GM18498 (cell line): ENCODE data around the gene KBTBD4.

ENCODE experiments used
- ATAC-seq: cut with Tn5 transposase; IDR thresholded peaks from one replicate; pipeline ENCODE4 v1.9.1; 2021; ENCODE audit warnings: mild to moderate bottlenecking, moderate library complexity; ENCODE audit not compliant: unreplicated experiment

KBTBD4 gene

DNA sequence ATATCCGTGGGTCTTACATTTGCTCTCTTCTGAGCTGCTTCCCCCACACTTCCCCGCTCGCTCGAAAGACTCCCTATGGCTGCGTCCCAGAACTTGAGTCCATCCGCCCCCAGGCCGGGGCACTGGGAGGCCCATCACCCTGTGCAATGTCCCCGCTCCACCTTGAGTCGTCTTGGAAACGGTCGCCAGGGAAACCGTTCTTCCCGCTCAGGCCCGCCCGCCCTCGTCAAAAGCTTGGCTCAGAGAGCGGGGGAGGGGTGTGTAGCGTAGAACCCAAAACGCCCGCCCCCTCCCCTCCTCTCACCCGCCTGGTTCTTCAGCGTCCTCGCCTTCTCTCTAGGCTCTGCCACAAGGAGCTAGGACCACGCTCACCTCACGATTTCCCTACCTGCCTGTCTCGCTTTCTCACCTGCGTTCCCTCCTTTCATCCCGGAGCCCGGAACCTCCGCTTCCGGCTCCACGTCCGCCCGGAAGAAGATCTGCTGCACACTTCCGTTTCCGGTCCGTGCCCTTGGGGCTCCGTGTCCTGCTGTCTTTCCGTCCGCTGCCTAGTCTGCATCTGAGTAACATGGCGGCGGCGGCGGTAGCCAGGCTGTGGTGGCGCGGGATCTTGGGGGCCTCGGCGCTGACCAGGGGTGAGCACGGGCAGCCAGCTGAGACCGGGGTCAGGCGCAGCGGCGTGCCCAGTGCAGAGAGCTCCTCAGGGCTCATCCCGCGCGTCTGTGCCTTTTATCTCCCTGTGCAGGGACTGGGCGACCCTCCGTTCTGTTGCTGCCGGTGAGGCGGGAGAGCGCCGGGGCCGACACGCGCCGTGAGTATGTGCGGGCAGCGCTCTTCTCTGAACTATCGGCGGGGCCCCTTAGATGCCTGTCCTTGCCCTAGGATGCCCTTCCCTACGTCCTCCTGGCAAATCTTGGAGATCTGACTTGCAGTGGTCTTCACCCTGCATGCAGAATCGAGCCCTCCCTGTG, at the start of gene KBTBD4, which contains the start of gene NDUFS3:
KBTBD4 (minus strand) TSS at position 447 of the 971 bp plus-strand sequence; CDS start at position 428, 19 bp downstream.
NDUFS3 (plus strand) TSS at position 551 of the 971 bp plus-strand sequence; CDS start at position 569, 18 bp downstream.
- ATAC-seq, result peak; percentile 91

DNA sequence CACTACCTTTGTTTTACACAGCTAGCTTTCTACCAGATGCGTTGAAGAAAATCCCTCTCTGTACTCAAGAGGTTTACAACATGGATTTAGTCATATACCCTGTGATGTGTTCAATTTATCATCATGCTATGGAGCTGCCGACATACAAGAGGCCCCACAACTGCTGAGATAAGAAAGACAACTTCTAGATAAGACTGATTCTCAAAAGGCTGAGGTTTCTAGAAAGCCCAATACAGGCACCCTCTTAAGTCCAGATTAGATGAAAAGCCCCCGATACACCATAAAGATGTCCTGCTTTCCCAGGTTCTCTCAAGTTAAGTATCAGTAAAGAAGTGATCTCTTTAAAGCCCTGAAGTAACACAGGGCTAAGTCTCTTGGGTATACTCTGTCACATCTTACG, 49.3 kb upstream of the KBTBD4 start:
- no peak for ATAC-seq

DNA sequence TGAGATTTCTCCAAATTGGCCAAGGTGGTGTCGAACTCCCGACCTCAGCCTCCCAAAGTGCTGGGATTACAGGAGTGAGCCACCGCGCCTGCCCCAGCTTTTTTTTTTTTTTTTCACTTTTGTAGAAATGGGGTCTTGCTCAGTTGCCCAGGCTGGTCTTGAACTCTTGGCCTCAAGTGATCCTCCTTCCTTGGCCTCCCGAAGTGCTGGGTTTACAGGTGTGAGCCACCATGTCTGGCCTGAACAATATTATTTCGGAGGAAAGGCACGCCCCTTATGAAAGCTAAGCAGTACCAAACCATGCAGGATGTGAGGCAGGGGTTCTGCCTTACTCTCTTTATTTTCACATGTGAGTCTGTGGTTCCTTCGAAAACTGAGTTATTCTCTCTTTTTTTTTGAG, 47.5 kb upstream of the KBTBD4 start:
- no peak for ATAC-seq

DNA sequence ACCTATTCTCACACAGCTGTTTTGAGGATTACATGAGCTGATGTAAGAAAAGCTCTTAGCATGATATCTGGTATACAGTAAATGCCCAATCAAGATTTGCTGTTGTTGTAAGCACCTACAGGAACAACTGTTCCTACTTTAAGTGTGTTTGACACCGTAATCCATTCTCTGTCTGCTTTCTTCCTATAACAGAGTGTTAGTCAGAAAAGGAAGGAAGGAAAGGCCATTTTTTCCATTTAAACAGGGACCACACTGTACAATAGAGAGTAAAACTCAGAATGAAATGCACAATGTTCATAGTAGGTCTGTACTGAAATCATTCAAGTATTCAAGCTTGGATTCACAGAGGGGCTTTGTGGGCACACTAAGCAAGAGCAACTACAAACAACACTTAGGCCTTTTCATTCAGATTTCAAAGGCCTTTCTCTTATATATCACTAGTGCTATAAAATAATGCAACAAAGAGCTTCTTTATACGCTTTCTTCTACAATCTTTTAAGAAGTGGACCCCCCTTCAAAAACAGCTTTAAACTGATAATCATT, 42.1 kb upstream of the KBTBD4 start:
- ATAC-seq, result no peak

DNA sequence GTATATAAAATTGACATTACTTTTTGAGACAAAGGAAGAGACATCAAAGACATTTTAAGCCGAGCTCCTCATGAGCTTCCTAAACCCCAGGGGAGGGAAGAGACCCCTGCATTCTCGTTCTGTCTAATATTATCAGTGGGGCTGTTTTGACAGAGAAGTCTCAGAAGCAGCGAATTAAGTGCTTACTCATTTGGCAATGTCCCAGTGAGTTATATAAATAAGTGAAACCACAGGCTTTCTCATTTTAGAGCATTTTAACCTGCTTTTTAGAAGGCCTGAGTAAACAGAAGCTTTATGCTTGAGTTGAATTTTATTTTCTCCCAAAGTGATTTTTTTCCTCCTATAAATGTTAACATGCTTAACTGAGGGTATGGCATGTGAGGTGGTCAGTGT, 38.6 kb upstream of the KBTBD4 start:
- no peak for ATAC-seq

DNA sequence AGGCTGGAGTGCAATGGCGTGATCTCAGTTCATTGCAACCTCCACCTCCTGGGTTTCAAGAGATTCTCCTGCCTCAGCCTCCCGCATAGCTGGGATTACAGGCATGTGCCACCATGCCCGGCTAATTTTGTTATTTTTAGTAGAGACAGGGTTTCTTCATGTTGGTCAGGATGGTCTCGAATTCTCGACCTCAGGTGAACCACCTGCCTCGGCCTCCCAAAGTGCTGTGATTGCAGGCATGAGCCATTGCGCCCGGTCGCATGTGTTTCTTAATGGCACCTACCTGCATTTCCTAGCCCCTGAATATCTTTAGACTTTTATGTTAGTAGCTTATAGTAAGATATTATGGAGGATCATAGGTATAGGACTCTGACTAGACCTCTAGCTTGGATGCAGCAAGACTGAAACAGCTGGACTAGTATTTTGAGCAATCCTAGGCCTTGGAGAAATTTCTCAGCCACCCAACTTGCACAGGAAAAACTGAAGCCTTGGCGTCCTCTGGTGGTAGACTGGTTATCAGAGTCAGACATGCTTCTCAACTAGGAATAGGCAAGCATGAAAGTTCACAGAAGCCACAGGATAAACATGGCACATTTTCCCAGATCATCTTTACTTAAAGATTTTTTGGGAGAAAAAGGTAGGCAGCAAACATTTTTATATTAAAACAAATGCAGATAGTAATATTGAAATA, 38.1 kb upstream of the KBTBD4 start:
- no peak for ATAC-seq

DNA sequence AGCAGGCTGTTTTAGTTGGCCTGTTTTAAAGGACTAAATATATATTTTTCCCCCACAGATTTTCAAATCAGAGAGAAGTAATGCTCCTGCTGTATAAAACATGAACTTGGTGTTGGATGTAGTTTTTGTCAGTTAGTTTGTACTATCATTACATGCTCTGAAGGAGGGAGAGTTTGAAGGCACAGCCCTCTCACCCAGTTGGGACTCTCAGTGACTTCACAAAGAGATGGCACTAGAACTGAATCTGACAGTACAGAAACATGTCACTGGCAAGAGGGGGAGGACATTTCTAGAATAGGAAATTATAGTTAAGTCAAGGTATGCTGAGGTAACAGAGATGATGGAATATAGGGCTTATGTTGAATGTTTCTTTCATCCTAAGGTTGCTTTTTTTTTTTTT, 36.5 kb upstream of the KBTBD4 start:
- ATAC-seq, result no peak

DNA sequence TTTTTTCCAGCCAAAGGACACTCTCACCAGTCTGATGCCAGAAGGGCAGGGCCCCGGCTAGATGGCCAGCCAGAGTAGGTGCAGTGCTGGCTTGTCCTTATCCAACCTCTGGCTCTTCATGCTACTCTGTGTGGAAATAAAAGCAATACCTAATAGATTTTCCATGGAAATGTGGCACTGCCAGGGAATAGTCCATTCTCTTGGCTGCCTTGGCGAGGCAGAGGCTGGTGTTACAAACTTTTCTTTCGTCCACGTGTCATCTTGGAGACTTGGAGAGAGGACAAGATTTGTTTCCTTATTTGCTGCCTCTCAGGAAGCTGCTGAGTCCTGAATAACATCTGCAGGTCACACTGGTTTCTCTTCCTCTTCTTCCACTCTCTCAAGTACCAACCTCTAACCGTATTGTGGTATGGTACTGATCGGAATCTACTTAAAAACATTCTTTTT, 32.6 kb upstream of the KBTBD4 start:
- ATAC-seq, result peak; percentile 94

DNA sequence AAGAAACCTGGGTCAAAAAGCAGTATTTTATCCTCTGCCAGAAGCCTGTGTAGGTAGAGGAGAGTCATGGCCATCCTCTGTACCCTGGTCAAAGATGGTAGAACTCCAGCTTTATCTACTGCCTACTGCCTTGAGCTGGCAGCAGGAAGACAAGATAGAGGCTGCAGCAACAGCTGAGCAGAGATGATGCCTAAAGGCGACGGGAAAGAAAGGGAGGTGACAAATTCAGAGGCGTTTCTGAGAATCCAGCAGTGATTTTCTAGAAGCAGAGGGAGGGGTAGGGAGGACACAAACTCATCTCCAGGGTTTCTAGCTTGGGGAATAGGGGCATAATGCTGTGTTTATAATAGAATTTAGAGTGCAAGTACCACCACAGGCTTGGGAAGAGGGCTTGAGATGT, 30.9 kb upstream of the KBTBD4 start:
- ATAC-seq, result no peak

DNA sequence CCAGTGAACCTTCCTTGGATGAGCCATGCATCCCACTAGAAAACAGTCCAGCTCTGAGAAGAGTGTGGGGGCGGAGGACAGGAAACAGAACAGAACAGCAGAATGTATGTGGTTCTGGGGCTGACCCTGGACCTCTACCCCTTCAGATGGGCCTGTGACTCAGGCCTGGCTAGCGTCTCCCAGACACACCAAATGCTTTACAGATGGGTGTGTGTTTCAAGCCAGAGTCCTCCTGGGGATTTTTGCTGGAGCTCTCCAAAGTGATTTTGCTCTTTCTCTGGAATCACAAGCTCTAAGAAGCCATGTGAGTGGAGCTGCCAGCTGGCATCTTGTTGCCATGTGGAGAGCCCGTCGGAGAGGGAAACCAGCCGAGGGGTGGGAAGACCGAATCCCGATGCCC, 28.6 kb upstream of the KBTBD4 start:
- ATAC-seq, result no peak

DNA sequence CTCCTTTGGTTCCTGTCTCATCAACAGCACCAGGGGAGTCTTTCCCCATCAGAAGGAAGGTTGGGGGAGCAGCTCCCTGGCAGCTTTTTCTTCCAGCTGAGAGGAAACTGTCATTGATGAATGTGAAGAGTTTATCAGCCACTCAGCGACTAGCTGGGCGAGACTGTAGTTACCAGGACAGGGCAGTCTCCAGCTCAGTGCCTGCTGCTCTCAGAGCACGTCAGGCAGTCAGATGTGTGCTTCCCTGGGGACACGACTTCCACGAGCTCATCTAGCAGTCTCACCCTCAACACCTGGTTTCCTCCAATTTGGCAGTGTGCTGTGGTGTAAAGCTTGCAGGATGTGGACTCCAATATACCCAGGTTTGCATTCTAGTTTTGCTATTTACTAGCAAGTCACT, 28.0 kb upstream of the KBTBD4 start:
- ATAC-seq, result no peak

DNA sequence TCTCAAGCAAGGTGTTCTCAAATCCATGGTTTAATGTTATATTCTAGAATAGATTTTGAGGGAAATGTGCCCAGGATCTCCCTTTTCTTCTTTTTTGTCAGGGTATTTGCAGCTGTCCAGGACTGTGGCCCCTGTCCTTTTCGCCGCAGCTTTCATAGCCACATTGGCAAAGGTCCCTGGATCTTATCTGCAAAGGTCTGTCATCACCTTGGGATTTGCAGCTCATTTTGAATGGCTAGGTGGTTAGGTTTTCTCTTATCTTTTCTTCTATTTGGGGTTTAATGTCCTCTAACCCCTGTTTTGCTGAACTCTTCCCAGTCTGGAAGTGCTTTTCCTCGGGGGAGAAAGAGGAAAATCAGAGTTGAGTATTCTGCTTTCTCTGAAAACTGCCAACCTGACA, 27.2 kb upstream of the KBTBD4 start:
- ATAC-seq, result no peak

DNA sequence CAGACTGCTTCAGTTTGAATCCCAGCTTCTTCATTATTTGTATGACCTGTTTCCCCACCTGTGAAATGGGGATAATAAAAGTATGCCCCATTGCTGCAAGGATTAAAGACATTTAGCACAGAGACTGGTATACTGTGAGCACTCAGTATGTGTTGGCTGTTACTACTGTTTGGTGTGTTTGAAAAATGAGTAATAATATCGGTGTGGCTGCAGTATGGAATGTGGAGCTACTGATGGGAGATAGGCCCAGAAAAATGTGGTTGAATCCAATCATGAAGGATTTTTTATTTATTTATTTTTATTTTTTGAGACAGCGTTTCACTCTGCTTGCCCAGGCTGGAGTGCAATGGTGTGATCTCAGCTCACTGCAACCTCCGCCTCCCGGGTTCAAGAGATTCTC, 24.5 kb upstream of the KBTBD4 start:
- ATAC-seq, result no peak

DNA sequence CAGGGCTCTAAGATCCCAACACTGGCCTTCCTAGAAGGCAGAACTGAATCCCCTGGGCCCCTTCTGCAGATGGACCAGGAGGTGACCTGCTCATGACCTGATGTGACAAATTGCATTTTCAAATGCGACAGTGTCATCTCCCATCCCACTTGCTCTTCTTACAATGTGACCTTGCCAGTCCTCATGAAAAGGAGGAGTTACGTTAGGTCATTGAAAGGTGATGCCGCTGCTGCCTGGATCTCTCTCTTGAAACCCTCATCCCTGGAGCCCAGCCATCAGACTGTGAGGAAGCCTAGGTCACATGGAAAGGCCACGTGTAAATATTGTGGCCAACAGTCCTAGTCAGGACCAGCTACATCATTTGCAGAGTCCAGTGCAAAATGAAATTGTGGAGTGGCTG, 21.1 kb upstream of the KBTBD4 start:
- ATAC-seq, result no peak

DNA sequence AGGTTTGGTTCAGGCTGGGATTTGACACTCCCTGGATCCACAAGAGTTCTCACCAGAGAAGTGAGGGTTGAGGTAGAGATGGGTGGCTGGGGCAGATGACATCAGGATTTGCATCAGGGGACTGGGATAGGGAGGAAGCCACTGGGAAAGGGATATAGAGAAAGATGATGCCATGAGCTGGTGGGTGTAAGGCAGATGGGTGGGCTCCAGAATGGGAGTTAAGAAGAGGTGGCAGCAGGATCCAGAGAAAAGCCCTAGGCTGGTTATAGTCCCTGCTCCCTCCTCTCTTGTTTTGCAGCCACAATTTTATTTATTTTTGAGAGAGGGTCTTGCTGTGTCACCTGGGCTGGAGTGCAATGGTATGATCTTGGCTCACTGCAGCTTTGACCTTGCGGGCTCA, 17.2 kb upstream of the KBTBD4 start:
- ATAC-seq, result no peak

DNA sequence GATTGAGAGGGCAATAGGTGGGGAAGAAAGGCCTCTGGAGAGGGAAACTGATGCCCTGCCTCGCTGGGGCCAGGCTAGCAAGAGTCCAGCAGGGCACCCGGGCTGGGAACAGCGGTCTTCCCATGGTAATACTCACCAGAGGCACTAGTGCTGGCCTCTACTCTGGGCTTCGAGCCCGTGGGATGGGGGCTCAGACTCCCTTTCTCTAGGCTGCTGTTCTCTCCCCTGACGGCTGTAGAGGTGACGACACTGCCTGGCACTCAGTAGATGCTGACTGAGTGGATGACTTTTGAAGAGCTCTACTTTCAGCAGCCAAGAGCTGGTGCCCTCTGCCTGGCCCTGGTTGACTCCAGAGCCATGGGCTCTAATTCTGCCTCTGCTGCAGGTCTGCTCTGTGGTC, 16.3 kb upstream of the KBTBD4 start:
- ATAC-seq, result no peak

DNA sequence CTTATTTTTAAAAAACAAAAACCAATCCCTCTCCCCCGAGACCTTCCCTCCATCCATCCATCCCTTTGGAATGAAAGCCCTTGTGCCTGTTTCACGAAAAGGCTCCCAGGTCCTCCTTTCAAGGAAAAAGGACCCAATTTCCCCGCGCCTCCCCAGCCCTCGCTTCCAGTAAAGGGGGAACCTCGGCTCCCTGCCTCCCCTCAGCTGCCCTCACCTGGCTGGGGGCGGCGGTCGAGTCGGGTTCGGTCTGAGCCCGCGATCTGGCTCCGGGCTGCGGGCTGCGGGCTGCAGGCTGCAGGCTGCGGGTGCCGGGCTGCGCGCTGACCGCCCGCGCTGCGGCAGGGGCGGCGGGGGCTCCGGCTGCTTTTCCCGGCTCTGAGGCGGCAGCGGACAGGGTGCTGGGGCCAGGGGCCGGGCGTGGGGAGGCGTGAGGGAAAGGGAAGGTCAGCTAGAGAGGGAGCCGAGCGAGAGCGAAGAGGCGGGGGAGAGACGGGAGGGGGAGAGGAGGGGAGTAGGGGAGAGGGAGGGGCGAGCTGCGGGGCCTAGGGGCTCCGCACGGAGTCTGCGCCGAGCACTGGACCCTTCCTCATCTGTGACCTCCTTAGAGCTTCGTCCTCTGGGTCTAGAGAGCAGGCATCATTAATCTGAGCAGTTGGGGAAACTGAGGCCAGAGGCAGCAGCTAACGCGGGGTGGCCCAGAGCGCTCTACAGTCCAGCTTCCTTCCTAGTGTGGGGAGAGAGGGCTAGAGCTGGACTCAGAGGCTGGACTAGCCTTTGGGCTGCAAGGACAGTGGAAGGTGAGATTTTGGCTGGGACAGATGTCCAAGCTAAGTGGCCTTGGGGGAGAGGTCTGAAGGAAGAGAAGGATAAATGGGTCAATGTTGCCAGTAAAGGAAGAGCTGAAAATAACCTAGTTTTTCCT, 15.4 kb upstream of the KBTBD4 start, which contains the start of gene C1QTNF4:
C1QTNF4 (minus strand) TSS at position 478 of the 922 bp plus-strand sequence. CDS start 3,601 bp downstream, outside the sequence.
- no peak for ATAC-seq

DNA sequence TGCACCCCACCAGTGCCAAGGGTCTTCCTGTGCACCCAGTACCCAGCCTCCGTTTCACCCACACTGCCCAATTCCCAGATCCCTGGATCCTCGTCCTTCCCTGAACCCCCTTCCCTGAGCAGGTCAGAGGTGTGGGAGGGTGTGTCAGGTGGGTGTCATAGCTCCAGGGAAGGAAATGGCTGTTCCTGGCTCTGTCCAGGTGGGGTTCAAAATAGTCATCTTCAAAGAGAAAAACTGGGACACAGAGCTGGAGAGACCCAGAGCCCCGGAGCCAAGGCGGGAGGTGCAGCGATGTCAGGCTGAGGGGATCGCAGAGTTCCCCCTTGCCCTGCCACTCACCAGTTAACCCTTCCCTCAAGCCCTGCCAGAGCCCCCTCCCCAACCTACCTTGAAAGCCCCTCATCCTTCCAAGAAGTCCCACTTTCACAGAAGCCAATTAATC, 14.7 kb upstream of the KBTBD4 start:
- ATAC-seq, result no peak

DNA sequence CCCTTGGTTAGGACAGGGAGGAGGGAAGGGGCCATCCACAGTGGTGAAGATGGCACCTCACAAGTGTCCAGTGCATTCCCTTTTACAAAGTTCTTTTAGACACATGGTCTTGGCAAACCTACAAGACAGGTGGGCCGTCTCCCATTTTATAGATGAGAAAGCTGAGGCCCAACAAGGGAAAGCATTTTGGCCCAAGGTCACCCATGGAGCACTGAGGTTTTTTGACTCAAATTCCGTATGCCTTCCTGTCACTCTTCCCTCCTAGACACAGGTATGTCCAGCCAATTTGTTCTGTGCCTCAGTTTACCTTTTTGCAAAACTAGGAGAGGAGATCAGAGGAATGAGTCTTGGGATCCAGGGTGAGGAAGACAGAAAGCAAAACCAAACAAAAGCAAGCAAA, 14.2 kb upstream of the KBTBD4 start:
- no peak for ATAC-seq

DNA sequence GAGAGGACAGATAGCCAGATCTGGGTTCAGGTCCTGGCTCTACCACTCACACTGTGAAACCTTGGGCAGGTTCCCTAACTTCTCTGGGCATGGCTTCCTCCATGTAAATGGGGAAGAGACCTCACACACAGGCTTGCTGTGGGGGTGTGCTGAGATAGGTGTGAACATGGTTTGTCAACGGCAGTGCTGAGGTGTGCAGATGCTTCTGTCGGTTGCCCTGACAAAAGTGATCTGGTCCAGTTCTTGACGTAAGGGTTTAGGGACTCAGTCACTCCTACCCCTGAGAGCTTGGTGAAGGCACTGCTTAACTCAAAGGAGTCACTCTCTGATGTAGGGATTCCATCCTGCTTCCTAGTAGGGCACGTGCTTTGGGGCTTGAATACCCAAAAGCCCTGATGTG, 13.5 kb upstream of the KBTBD4 start:
- no peak for ATAC-seq
